Measurements from ENCODE around the gene CACNB4. TPM values are rescaled to one million over a fixed set of nuclear protein-coding genes. Genes with fewer than 3 reads are reported as not detected.

The CACNB4 gene
- total RNA-seq, 1 experiment from 2014 or later, result 1.00 TPM

GRCh38 chr2:152075461-152076050 lies 23.3 kb downstream of the CACNB4 start:
- no peak for TF ChIP-seq CTCF (IDR thresholded peaks at IDR 0.05; ENCODE audit: insufficient read depth in 1 of 2, low read depth in 1 of 2, low read length in 1 of 2, severe bottlenecking in 1 of 2, unreplicated experiment in 1 of 2)
- no peaks in the 10 kb centered on the region for H3K27me3 Mint-ChIP-seq (ENCODE audit: insufficient read depth, unreplicated experiment)
- intact Hi-C loops (cut with micrococcal nuclease; ENCODE audit: unreplicated experiment), result no loop called here
- Histone ChIP-seq H3K36me3 (ENCODE audit: control insufficient read depth, insufficient read depth, low read length) (no peaks in the 10 kb centered on the region), H3K9me3 (no peaks in the 10 kb centered on the region), H3K4me1 (no peaks in the 10 kb centered on the region), H3K4me3 (ENCODE audit: low read depth, low read length) (no peak overlapping the region), H3K27me3 (replicated peaks; ENCODE audit: control insufficient read depth, insufficient read depth, low read length) (no peaks in the 10 kb centered on the region)
- POLR2A ChIA-PET, result no interaction called here
- H3K36me3 Mint-ChIP-seq (ENCODE audit: insufficient read depth, unreplicated experiment), result no peaks in the 10 kb centered on the region
- H3K4me3 Mint-ChIP-seq (ENCODE audit: unreplicated experiment), result no peak overlapping the region
- CTCF ChIA-PET, result interaction anchor here (0.6 kb wide), 1 partner anchor 564 kb away, joined by 3 read pairs; no protein-coding TSS in a partner anchor
- H3K27ac Mint-ChIP-seq (ENCODE audit: unreplicated experiment), result no peak overlapping the region
- DNase-seq, result no peak
- no peaks in the 10 kb centered on the region for H3K4me1 Mint-ChIP-seq (ENCODE audit: low read depth, unreplicated experiment)
- H3K9me3 Mint-ChIP-seq (ENCODE audit: unreplicated experiment), result no peaks in the 10 kb centered on the region
- no TSS peak for BruUV-seq (replicated peaks)

- H3K27ac Mint-ChIP-seq (ENCODE audit: unreplicated experiment), result no peak overlapping the region
- no peak overlapping the region for H3K4me3 Mint-ChIP-seq (ENCODE audit: unreplicated experiment)
- TF ChIP-seq CTCF (IDR thresholded peaks at IDR 0.05; ENCODE audit: insufficient read depth in 1 of 2, low read depth in 1 of 2, low read length in 1 of 2, severe bottlenecking in 1 of 2, unreplicated experiment in 1 of 2), result no peak
- no peaks in the 10 kb centered on the region for H3K36me3 ChIP-seq (ENCODE audit: control insufficient read depth, insufficient read depth, low read length)
- DNase-seq, result no peak
- H3K4me3 ChIP-seq (ENCODE audit: low read depth, low read length), result no peak overlapping the region
- no TSS peak for BruUV-seq (replicated peaks)
- no peaks in the 10 kb centered on the region for H3K4me1 ChIP-seq
- ChIA-PET CTCF (no interaction called here), POLR2A (no interaction called here)
- intact Hi-C loops (cut with micrococcal nuclease; ENCODE audit: unreplicated experiment), result no loop called here
- H3K36me3 Mint-ChIP-seq (ENCODE audit: insufficient read depth, unreplicated experiment), result no peaks in the 10 kb centered on the region
- H3K9me3 ChIP-seq, result no peaks in the 10 kb centered on the region
- no peaks in the 10 kb centered on the region for H3K27me3 ChIP-seq (replicated peaks; ENCODE audit: control insufficient read depth, insufficient read depth, low read length)
- H3K9me3 Mint-ChIP-seq (ENCODE audit: unreplicated experiment), result no peaks in the 10 kb centered on the region
- H3K27me3 Mint-ChIP-seq (ENCODE audit: insufficient read depth, unreplicated experiment), result no peaks in the 10 kb centered on the region
- H3K4me1 Mint-ChIP-seq (ENCODE audit: low read depth, unreplicated experiment), result no peaks in the 10 kb centered on the region
Measured at GRCh38 chr2:152072011-152072410, 26.8 kb downstream of the CACNB4 start.

GRCh38 chr2:152071518-152071917 lies 27.3 kb downstream of the CACNB4 start:
- Histone ChIP-seq H3K4me3 (ENCODE audit: low read depth, low read length) (no peak overlapping the region), H3K36me3 (ENCODE audit: control insufficient read depth, insufficient read depth, low read length) (no peaks in the 10 kb centered on the region), H3K4me1 (no peaks in the 10 kb centered on the region), H3K27me3 (replicated peaks; ENCODE audit: control insufficient read depth, insufficient read depth, low read length) (no peaks in the 10 kb centered on the region), H3K9me3 (no peaks in the 10 kb centered on the region)
- intact Hi-C loops (cut with micrococcal nuclease; ENCODE audit: unreplicated experiment), result no loop called here
- no peaks in the 10 kb centered on the region for H3K36me3 Mint-ChIP-seq (ENCODE audit: insufficient read depth, unreplicated experiment)
- CTCF ChIA-PET, result no interaction called here
- no TSS peak for BruUV-seq (replicated peaks)
- H3K27ac Mint-ChIP-seq (ENCODE audit: unreplicated experiment), result no peak overlapping the region
- POLR2A ChIA-PET, result no interaction called here
- no peaks in the 10 kb centered on the region for H3K9me3 Mint-ChIP-seq (ENCODE audit: unreplicated experiment)
- no peaks in the 10 kb centered on the region for H3K27me3 Mint-ChIP-seq (ENCODE audit: insufficient read depth, unreplicated experiment)
- no peak overlapping the region for H3K4me3 Mint-ChIP-seq (ENCODE audit: unreplicated experiment)
- no peak for TF ChIP-seq CTCF (IDR thresholded peaks at IDR 0.05; ENCODE audit: insufficient read depth in 1 of 2, low read depth in 1 of 2, low read length in 1 of 2, severe bottlenecking in 1 of 2, unreplicated experiment in 1 of 2)
- H3K4me1 Mint-ChIP-seq (ENCODE audit: low read depth, unreplicated experiment), result no peaks in the 10 kb centered on the region
- no peak for DNase-seq

All from Caco-2 (cell line).